Measurements from ENCODE around the gene ITM2B.

- no peak for TF ChIP-seq CTCF (IDR thresholded peaks at IDR 0.05; ENCODE audit: low read depth, low read length)
- TF ChIP-seq POLR2A (IDR thresholded peaks at IDR 0.05; ENCODE audit: extremely low read depth, insufficient read length), result no peak
- TF ChIP-seq, protein P1, sequence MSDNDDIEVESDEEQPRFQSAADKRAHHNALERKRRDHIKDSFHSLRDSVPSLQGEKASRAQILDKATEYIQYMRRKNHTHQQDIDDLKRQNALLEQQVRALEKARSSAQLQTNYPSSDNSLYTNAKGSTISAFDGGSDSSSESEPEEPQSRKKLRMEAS (IDR thresholded peaks at IDR 0.05; ENCODE audit: low read depth, low read length), result no peak
- no peak for TF ChIP-seq MYC (IDR thresholded peaks at IDR 0.05; ENCODE audit: low read depth, low read length)
These were observed 35.0 kb downstream of the ITM2B start for GRCh38 chr13:48268019-48268418.

Data from NB4 (cell line).